RPMI7951 (cell line): Measurements from ENCODE around the gene SCARB1. TPM values are rescaled to one million over a fixed set of nuclear protein-coding genes. Genes with fewer than 3 reads are reported as not detected.
"Not testable (repeated sequence)": the region's sequence is repeated elsewhere in the genome, so short reads cannot be mapped to it uniquely, and the experiment has no call there.

Source experiments
- DNase-seq: peaks from one replicate; pipeline ENCODE4 v3.0.0-alpha.2; 2012; ENCODE audit warnings: low read depth
- total RNA-seq: library from RNA; depleted of rRNA; stranded (reverse); fragments of >200 nt; shearing (Covaris generic); gene quantifications from 2 replicates; pipeline ENCODE4 v1.2.3, GENCODE V29; 2014; rRNA removed

SCARB1 gene, protein sequence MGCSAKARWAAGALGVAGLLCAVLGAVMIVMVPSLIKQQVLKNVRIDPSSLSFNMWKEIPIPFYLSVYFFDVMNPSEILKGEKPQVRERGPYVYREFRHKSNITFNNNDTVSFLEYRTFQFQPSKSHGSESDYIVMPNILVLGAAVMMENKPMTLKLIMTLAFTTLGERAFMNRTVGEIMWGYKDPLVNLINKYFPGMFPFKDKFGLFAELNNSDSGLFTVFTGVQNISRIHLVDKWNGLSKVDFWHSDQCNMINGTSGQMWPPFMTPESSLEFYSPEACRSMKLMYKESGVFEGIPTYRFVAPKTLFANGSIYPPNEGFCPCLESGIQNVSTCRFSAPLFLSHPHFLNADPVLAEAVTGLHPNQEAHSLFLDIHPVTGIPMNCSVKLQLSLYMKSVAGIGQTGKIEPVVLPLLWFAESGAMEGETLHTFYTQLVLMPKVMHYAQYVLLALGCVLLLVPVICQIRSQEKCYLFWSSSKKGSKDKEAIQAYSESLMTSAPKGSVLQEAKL
- total RNA-seq, result 13.9 and 15.3 TPM in 2 replicates

DNA sequence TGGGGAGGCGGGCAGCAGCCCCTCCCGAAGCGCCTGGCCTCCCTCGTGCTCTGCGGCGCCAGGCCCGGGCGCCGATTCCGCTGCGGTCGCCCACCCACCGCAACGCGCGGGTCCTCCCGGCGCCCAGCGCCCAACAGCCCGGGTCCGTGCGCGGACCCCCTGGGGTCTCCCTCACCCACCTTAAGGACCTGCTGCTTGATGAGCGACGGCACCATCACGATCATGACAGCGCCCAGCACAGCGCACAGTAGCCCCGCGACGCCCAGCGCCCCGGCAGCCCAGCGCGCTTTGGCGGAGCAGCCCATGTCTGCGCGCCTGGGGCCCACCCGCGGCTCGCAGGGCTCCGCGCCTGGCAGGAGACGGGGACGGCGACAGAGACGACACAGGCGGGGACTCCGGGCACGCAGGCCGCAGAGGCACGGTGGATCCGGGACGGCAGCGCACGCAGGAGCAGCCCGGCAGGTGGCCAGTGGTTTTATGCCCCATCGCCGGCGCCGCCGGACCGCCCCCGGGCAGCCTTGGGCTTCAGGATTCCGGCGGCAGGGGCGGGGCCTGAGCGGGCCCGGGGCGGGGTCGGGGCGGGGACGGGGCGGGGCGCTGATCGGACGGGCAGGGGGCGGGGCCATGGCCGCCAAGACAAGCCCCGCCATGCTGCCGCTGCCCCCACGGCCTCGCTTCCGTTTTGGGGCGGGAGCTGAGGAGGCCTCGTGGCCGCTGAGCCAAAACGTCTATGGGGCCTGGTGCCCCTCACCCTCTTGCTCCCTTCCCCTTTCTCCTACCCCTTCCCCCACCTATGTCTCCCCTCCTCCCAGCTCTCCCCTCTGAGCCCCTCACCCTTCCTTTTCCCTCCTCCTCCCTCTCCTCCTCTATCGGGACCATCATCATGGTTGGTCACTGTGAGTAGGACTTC is at the start of gene SCARB1:
Gene SCARB1 (minus strand): TSS at position 449 of the 910 bp plus-strand sequence. CDS start 144 bp downstream, at position 305.
- peak; percentile 73 for DNase-seq

- not testable (repeated sequence) for DNase-seq
These were observed 49.0 kb upstream of the SCARB1 start for GRCh38 chr12:124912529-124913287.

DNA sequence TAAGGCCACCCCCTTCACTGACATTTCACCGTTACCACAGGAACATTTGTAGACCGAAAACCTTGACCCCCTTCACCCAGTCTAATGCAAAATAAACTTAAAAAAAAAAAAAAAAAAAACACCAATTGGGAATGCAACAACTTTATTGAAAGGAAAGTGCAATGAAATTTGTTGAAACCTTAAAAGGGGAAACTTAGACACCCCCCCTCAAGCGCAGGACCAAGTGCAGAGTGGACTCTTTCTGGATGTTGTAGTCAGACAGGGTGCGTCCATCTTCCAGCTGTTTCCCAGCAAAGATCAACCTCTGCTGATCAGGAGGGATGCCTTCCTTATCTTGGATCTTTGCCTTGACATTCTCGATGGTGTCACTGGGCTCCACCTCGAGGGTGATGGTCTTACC is 47.9 kb upstream of the SCARB1 start:
- not testable (repeated sequence) for DNase-seq

DNA sequence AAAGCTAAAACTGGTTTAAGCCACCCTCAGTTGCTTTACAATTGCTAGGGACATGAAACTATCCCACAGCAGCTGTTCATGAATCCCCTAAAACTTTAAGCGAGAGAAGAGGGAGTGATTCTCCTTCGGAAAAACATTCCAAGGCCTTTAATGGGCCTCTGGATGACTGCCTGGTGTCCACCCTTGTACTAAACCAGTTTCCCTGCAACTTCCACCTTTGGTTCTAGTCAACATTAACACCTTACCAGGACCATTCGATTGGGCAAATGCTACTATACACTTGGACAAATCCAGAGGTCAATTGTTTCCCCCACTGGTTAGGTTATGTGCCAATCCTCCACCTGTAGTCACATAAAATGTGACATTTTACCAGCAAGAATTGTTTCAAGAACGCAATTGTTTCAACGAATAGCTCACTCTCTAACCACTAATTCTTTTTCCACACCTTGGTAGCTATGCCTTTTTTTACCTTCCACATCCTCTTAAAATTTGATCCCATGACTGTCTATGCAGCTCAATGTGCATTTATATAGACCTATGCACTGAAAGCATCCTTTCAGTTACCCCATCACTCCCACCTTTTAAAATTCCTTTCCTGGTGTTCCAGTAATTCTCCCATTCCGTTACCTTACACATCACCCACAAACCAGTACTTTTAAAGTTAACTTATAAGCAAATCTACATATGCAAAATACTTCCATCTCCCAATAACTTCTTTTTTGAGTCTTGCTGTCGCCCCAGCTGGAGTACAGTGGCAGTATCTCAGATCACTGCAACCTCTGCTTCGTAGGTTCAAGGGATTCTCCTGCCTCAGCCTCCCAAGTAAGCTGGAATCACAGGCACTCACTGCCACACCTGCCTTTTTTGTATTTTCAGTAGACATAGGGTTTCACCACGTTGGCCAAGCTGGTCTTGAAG is 47.2 kb upstream of the SCARB1 start:
- no peak for DNase-seq

GRCh38 chr12:124909831-124910560 is 46.3 kb upstream of the SCARB1 start:
- no peak for DNase-seq

GRCh38 chr12:124906606-124907261 is 43.1 kb upstream of the SCARB1 start:
- DNase-seq, result peak; percentile 85

GRCh38 chr12:124904306-124905098 is 40.8 kb upstream of the SCARB1 start:
- peak; percentile 98 for DNase-seq

DNA sequence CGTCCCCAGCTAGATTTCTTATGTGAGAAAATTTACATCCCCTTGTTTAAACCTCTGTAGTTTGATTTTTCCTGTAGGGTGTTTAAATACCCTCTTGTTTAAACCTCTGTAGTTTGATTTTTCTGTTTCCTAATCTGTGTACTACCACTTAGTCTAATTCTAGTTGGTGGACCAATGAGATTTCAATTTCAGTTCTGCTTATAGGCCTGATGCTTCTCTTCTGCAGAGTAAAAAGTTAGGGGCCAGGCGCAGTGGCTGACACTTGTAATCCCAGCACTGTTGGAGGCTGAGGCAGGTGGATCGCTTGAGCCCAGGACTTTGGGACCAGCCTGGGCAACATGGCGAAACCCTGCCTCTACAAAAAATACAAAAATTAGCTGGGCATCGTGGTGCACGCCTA is 39.3 kb upstream of the SCARB1 start:
- no peak for DNase-seq

GRCh38 chr12:124901003-124901402 is 37.3 kb upstream of the SCARB1 start:
- peak; percentile 46 for DNase-seq

DNA sequence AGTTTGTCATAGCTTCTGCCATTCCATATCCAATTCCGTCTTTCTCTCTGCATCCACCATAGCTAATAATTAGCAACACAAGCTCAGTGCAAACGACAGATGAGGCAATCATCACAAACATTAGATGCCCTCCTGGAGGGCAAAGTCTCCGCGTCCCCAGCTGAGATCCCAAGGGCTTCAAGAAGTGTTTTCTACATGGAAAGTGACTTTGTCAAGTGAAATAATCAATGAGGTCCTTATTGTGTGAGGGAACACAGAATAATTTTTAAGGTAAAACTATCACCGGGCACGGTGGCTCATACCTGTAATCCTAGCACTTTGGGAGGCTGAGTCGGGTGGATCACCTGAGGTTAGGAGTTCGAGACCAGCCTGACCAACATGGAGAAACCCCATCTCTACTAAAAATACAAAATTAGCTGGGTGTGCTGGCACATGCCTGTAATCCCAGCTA is 36.7 kb upstream of the SCARB1 start:
- DNase-seq, result not testable (repeated sequence)

GRCh38 chr12:124898923-124899294 is 35.2 kb upstream of the SCARB1 start:
- DNase-seq, result no peak

DNA sequence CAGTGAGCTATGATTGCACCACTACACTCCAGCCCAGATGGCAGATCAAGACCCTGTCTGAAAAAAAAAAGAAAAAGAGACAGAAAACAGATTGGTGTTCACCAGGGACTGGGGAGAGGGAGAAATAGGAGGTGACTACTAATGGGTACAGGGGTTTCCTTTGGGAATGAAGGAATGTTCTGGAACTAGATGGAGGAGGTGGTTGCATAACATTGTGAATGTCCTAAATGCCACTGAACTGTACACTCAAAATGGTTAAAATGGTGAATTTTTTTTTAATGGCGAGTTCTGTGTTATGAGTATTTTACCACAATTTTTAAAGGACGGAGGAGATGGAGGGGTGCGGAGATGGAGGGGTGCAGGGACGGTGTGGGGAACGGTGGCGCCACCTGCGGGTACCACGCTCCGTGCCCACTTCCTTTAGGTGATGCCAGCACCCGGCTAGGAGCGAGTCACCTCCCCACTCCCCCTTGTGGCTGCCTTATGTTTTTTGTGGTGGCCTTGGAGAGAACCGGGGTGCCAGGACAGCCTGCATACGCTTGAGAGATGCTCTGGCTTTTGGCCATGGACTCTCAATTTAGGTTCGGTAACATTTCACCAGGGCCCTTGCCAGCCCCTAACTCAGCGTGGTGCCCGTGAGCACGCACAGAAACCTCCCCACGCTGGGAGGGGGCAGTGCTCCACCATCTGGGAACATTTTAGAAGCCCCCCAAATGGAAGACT is 34.7 kb upstream of the SCARB1 start:
- DNase-seq, result peak; percentile 70

DNA sequence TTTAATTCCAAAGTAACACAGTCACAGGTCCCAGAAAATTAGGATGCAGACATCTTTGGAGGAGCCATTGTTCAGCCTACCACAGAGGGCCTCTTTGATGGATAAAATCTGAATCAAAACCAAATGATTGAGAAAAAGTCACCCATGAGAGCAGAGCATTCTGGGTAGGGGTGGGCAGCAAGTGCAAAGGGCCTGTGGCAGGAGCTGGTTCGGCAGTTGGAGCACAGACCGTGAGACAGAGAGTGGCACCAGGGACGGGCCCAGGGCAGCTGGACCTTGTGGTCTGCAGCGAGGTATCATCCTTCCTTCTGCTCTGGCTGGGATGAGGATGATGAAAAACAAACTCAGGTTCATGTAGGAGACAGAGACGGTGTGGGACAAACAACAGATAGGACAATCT is 32.8 kb upstream of the SCARB1 start:
- no peak for DNase-seq

GRCh38 chr12:124893792-124894516 is 30.3 kb upstream of the SCARB1 start:
- DNase-seq, result no peak

- no peak for DNase-seq
These were observed 24.6 kb upstream of the SCARB1 start for GRCh38 chr12:124888260-124888659.

GRCh38 chr12:124887766-124888165 is 24.1 kb upstream of the SCARB1 start:
- DNase-seq, result not testable (repeated sequence)
